Progenitor cell of endocrine pancreas (in vitro differentiated cells): ENCODE results near the gene OVCH2. TPM values are rescaled to one million over a fixed set of nuclear protein-coding genes. Genes with fewer than 3 reads are reported as not detected.

Source experiments
- DNase-seq: peaks from one replicate; pipeline ENCODE4 v3.0.0; 2021; ENCODE audit warnings: low spot score; ENCODE audit not compliant: unreplicated experiment
- H3K27ac Mint-ChIP-seq: 2 replicates; pipeline ENCODE4 v1.8.0; 2021; ENCODE audit warnings: mild to moderate bottlenecking, moderate library complexity, mixed read lengths
- H3K27me3 Mint-ChIP-seq: 2 replicates; pipeline ENCODE4 v1.8.0; 2021; ENCODE audit warnings: mixed read lengths
- H3K36me3 Mint-ChIP-seq: 2 replicates; pipeline ENCODE4 v1.8.0; 2022; ENCODE audit warnings: mixed read lengths; ENCODE audit not compliant: insufficient read depth
- H3K4me1 Mint-ChIP-seq: 2 replicates; pipeline ENCODE4 v1.8.0; 2021; ENCODE audit warnings: low read depth, mixed read lengths
- H3K4me3 Mint-ChIP-seq: 2 replicates; pipeline ENCODE4 v1.8.0; 2021; ENCODE audit warnings: low read depth, mild to moderate bottlenecking, moderate library complexity, mixed read lengths
- H3K9me3 Mint-ChIP-seq: 2 replicates; pipeline ENCODE4 v1.8.0; 2021; ENCODE audit warnings: low read depth, mixed read lengths
- CTCF ChIP-seq: fragments of 200-600 bp; sonication (generic); IDR thresholded peaks from one replicate; pipeline ENCODE4 v1.5.0; 2021; ENCODE audit warnings: antibody characterized with exemption, mild to moderate bottlenecking; ENCODE audit not compliant: unreplicated experiment
- total RNA-seq: library from RNA; stranded (reverse); gene quantifications from 2 replicates; pipeline ENCODE4 v1.2.1, GENCODE V29; 2021

The OVCH2 gene
- total RNA-seq, 1 donor from 2014 or later: not detected

DNA sequence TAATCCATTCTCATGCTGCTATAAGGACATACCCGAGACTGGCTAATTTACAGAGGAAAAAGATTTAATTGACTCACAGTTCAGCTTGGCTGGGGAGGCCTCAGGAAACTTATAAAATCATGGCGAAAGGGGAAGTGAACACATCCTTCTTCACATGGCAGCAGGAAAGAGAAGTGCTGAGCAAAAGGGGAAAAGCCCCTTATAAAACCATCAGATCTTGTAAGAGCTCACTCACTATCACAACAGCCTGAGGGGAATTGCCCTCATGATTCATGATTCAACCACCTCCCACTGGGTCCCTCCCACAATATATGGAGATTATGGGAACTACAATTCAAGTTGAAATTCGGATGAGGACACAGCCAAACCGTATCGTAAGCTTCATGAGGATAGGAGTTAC is 29.2 kb downstream of the OVCH2 start:
- H3K36me3 Mint-ChIP-seq: no peaks in the 10 kb centered on the region
- no peak overlapping the region for H3K4me3 Mint-ChIP-seq
- H3K27me3 Mint-ChIP-seq: peaks cover 18% of the 10 kb centered on the region
- H3K27ac Mint-ChIP-seq: no peak overlapping the region
- no peak for DNase-seq
- peaks cover 5% of the 10 kb centered on the region for H3K4me1 Mint-ChIP-seq
- TF ChIP-seq CTCF: no peak
- H3K9me3 Mint-ChIP-seq: no peaks in the 10 kb centered on the region

GRCh38 chr11:7675631-7676030 is 30.6 kb downstream of the OVCH2 start:
- DNase-seq: no peak
- Mint-ChIP-seq H3K4me3 (no peak overlapping the region), H3K4me1 (peaks cover 7% of the 10 kb centered on the region), H3K27me3 (peaks cover 18% of the 10 kb centered on the region), H3K36me3 (no peaks in the 10 kb centered on the region), H3K27ac (no peak overlapping the region), H3K9me3 (no peaks in the 10 kb centered on the region)
- TF ChIP-seq CTCF: no peak

GRCh38 chr11:7673724-7674434 is 32.4 kb downstream of the OVCH2 start:
- H3K27me3 Mint-ChIP-seq: peaks cover 18% of the 10 kb centered on the region
- peak; percentile 37 for DNase-seq
- no peaks in the 10 kb centered on the region for H3K36me3 Mint-ChIP-seq
- peaks cover 11% of the 10 kb centered on the region for H3K4me1 Mint-ChIP-seq
- peak overlapping the region; percentile 76 for H3K4me3 Mint-ChIP-seq
- no peak for TF ChIP-seq CTCF
- H3K9me3 Mint-ChIP-seq: no peaks in the 10 kb centered on the region
- peak overlapping the region; percentile 88 for H3K27ac Mint-ChIP-seq

DNA sequence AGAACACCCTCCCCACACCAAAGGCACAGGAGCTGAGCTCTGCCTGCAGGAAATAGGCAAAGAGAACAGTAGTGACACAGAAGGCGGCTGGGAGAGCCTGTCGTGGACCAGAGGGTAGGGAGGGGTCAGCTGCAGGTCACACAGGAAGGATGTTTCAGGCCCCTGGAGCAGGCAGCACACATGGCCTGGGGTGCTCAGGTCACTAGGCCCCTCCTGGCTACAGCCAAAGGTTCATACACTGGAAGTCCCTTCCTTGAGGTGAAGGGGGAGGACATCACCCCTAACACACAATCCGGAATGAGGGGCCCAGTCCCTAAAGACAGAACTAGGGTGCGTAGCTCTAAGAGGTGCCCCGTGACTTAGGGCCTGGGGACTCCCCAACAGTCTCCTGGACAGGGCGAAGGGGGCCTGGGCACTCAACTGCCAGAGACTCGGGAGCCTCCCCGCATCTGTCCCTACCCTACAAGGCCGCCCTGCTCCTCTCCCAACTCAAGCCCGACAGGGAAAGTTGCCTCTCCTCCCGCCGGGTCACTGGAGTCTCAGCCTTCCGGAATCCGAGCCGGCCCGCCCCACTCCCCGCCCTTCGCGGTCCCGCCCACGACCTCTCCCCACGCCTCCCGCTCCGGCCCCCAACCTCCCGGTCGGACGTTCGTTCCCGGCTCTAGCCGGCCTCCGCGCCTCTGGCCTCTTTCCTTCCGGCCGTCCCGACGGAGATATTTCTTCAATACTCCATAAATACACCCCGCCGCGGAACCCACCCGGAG is 33.1 kb downstream of the OVCH2 start, which contains the start of gene CYB5R2:
TSS of gene CYB5R2 (minus strand) at position 541 of the 764 bp plus-strand sequence. CDS start 675 bp downstream, outside the sequence.
- Mint-ChIP-seq H3K36me3 (no peaks in the 10 kb centered on the region), H3K27me3 (peaks cover 18% of the 10 kb centered on the region), H3K9me3 (no peaks in the 10 kb centered on the region), H3K4me3 (peak within 1 kb of the TSS; percentile 76), H3K27ac (peak within 1 kb of the TSS; percentile 88), H3K4me1 (peaks cover 15% of the 10 kb centered on the region)
- peak; percentile 37 for DNase-seq
- TF ChIP-seq CTCF: no peak

DNA sequence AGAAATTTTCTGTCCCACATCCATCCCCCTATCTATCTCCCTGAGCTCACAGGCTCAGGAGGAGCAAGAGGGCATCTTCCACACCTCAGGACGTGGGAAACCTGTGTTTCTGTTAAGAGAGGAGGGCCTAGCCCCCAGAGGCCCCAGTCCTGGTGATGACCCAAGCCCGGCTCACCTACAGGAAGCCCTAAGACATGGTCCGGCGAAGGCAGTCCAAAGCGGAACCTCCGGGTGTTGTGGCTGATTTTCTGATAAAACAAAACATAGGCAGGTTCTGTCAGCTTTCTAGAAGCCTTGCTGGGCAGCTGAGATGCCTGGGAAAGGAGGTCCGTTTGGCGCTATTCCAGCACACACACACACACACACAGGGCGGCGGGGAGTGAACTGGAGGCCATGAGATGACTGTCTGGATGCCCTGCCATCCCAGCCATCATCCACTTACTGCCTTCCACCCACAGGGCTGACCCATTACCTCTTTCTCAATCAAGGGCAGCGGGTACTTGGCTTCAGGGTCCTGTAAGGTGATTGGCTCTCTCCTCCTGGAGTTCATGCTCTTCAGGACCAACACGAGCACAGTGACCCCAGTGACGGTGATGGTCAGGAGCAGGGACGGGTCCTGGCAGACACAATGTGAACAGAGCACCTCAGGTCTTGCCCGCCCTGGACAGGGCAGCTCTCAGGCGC is 33.9 kb downstream of the OVCH2 start:
- H3K4me1 Mint-ChIP-seq: peaks cover 15% of the 10 kb centered on the region
- H3K4me3 Mint-ChIP-seq: peak overlapping the region; percentile 71
- DNase-seq: no peak
- H3K36me3 Mint-ChIP-seq: peaks cover 3% of the 10 kb centered on the region
- no peak overlapping the region for H3K27ac Mint-ChIP-seq
- TF ChIP-seq CTCF: no peak
- no peaks in the 10 kb centered on the region for H3K9me3 Mint-ChIP-seq
- peaks cover 18% of the 10 kb centered on the region for H3K27me3 Mint-ChIP-seq
